Measurements from ENCODE around the gene GABBR1.

Gene GABBR1

GRCh38 chr6:29652198-29652584 lies 19.2 kb upstream of the GABBR1 start:
- FAIRE-seq: no peak

DNA sequence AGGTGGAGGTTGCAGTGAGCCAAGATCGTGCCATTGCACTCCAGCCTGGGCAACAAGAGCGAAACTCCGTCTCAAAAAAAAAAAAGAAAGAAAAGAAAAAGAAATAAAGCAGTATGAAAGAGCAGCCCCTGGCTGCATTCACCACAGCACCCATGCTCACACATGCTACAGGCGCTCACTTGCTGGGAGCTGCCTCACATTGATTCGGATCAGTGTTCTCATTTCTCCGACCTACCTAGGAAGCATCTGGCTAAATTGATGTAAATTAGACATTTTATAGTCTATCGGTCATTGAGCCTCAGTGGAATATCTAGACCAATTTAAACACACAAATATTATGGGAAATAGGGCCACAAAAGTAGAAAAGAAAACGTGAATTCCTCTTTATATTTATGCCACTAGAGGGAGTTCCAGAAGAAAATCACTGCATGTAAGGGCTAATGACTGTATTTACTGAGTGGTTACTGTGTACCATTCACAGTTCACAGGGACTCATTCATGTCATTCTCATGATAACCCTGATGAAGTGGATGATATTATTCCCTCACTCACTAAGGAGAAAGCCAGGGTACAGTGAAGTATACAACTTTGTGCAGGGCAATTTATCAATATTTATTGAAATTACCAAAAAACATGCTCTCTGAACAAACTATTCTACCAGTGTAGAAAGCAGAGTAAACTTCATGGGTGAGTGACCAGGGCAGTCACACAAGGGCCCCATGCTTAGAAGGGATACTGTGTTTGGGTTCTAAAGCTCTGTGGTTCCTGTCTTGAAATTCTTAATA lies 18.6 kb upstream of the GABBR1 start:
- peak; percentile 19 for FAIRE-seq

DNA sequence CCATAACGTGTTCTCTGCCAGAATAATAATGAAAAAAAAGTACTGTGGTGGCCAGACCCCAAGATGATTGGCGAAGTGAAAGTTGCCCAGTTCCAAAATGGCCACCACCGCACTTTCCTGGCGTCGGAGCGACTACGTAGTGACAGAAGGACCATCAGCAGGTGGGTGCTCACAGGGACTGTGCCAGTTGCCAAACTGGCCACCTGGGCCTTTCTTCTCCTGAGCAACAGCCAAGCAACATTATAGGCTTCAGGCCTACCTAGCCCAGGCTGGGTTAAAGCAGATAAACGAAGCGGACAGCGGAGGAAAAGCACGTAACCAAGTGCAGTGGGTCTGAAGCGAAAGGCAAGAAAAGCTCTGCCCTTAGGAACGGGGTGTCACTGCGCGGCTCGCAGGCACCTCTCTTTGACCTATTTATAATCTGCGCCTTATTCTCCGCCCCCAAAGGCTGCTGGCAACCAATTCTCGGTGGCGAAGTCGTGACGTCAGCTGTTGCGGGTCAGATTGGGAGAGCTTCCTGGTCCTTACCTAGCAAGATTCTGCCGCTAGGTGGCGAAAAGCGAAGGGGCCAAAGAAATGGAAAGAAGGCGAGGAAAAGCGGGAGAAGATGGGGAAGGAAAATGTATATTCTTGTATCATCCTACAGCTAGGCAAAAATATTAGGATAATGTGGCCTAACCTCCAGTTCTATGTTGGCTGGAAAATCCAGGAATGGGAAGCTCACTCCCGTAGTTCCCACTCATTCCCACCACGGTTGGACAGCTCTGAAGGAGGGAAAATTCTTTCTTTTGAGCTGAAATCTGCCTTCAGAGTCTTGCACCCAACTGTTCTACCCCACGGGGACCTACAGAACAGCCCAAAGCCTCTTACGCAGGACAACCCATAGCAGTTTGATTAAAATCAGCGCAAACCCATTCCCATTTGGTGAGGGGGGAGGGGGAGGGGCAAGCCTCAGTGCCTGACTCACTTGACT lies 17.0 kb upstream of the GABBR1 start:
- peak; percentile 88 for FAIRE-seq

GRCh38 chr6:29647927-29648642 lies 15.1 kb upstream of the GABBR1 start:
- FAIRE-seq: peak; percentile 71

DNA sequence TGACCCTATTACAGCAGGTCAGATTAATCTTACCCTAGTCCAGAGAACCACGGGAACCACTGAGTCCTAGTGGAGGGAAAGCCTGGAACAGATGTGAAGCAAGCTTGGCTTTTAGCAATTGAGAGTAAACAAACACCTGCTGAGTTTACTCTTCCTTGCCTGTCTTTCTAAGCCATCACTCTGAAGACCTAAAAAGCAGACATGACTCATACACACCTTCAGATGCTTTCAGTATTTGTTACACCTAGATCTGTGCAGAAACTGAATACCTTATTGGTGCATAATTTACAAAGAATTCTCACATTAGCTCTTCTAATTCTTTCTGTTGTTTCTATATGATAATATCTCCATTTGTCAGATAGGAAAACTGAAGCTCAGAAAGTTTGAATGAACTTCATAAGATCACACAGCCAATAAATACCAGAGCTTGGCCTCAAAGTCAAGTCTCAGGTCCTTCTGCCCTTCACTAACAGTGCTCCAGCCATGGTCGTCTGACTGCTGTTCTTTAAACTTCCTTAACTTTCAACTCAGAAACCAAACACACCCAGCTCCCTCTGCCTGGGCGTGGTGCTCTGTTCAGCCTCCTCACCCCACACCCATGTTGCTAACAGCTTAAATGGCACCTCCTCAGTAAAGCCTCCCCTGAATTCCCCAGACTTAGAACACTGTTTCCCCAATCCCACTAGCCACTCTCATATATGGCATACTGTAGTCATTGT lies 8.6 kb upstream of the GABBR1 start:
- no peak for FAIRE-seq

DNA sequence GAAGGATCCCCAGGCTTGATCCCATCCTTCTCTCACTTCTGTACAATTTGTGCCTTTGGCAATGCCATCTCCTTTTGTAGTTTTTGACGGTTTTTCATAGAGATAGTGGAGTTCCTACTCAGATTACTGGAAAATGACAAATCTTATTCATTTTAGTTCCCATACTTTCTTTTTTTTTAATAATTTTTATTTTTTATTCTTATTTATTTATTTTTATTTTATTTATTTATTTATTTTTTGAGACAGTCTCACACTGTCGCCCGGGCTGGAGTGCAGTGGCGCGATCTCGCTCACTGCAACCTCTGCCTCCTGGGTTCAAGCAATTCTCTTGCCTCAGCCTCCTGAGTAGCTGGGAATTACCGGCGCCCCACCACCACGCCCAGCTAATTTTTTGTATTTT lies 4.3 kb upstream of the GABBR1 start:
- no peak for FAIRE-seq

DNA sequence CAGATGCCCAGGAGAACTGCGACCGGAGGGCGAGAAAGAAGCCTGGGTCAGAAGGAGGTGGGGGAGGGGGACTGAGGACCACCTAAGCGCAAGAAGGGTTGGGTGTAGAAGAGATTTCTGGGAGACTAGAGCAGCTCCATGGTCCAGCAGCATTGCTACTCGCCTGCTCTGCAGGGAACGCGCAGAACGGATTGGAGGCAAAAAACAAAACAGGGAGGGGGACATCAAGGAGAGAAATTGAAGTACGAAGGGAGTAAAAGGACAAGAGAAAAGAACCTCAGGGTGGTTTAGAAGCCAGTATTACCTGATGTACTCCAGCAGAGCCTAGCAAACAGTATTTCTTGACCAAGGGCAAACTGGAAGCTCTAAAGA lies 537 bp upstream of the GABBR1 start:
- no peak for FAIRE-seq

- FAIRE-seq: no peak
Measured at GRCh38 chr6:29631860-29632731, 887 bp downstream of the GABBR1 start.

GRCh38 chr6:29631209-29631810 lies 1.7 kb downstream of the GABBR1 start:
- no peak for FAIRE-seq

GRCh38 chr6:29630315-29630714 lies 2.7 kb downstream of the GABBR1 start:
- no peak for FAIRE-seq

- no peak for FAIRE-seq
Measured at GRCh38 chr6:29629571-29629970, 3.4 kb downstream of the GABBR1 start.

GRCh38 chr6:29628419-29629281 lies 4.3 kb downstream of the GABBR1 start:
- FAIRE-seq: no peak

- FAIRE-seq: no peak
Measured at GRCh38 chr6:29627755-29628418, 5.1 kb downstream of the GABBR1 start.

DNA sequence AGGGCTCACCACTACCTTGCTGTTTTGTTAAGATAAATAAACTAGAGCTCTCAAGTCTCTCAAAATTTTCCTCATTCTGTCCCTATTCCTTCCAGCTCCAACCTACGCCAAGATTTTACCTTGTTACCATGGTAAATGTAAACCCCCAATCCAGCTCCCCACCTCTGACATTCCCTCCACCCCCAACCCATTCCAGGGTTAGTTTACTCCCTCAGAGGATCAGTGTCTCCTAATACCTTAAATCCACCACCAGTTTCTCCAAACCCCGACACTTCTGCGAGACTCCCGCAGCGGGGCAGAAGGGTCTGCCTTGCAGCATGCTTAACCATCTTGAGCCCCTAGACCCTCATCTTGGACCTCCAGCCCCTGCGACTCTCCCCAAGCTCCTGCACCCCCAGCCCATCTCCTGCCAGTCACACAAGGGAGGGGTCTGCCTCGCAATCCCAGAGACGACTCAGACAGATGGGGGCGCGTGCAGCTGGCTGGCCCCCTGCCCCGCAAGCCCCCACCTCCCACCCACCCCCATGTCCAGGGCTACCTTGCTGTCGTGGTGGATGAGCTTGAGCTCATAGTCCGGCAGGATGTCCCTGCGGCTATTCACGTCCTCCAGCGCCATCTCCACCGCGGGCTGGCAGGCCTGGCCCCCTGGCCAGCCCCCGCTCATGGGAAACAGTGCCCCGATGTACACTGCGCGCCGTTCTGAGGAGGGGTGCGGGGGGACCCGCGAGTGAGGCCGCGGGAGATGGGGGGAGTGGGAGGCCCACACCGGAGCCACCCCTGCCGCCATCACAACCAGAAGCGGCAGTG lies 5.8 kb downstream of the GABBR1 start:
- no peak for FAIRE-seq

DNA sequence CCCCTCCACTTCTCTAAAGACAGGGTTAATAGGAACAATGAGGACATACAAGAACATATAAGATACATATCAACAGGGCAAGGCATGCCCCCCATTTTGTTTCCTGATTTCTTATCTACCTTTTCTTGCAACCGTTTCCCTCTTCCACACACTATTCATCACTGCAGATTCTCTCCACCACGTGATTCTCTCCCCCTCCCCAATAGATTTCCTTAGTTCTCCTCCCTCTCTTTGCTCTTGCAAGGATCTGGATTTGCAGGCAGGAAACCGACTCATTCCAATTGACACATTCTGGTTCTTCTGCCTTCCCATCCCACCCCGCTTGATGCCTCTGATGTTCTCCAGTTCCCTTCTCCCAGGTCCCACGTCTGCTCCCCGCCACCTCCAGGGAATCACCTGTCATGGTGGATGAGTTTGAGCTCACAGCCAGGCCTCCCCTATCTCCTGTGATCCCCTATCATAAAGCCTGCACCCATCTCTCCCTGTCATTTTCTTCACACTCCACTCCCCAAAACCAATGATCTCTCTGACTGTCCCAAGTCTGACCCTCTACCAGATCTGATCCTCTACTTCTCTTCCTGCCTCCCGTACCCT lies 7.5 kb downstream of the GABBR1 start:
- FAIRE-seq: no peak

- FAIRE-seq: no peak
Measured at GRCh38 chr6:29624520-29624961, 8.4 kb downstream of the GABBR1 start.

DNA sequence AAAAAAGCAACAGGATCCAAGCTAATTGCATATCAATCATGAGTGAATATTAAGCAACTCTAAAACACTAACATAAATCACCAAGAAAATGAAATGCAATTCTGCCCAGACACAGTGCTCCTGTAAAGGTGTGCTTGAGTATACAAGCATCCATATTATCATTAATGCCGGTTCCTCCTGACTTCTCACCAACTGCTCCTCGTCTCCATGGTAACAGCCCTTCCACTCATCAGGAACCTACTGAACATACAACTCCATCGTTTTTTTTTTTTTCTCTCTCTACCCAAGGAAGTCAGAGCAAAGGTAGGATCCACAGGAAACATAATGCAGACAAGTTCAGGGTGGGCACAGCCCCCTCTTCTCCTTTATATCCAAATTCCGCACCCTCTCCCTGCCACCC lies 12.4 kb downstream of the GABBR1 start:
- FAIRE-seq: no peak

DNA sequence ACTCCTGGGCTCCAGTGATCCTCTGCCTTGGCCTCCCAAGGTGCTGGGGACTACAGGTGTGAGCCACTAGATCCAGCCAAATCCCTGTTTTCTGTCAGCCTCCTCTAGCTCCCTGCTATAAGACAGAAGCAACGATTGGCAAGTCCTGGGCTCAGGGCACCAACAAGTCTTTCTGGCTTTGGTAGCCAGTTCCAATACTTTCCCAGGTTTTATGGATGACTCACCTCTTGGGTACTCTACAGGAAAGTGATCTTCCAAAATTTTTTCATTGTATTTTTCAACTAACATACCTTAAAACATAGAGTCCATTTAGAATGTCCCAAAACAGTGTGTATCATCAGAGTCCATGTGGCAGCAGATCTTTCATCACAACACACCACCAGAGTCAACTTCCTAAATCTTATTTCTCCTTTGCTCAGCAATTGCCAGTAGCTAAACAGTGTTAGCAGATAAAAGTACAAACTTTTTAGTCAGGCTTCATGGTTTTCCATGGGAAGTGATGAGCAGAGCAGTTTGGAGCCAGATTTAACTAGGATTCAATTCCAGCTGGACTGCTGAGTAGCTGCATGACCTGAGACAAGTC lies 13.3 kb downstream of the GABBR1 start:
- no peak for FAIRE-seq

Data from TTC549 (cell line).